GDM1 (cell line): ENCODE measurements around the gene AIMP1.
"Not testable (repeated sequence)": the region's sequence is repeated elsewhere in the genome, so short reads cannot be mapped to it uniquely, and the experiment has no call there.

Experiments
- DNase-seq: peaks from one replicate; lab custom pipeline; 2025; lab: John Stamatoyannopoulos, UW

The AIMP1 gene

DNA sequence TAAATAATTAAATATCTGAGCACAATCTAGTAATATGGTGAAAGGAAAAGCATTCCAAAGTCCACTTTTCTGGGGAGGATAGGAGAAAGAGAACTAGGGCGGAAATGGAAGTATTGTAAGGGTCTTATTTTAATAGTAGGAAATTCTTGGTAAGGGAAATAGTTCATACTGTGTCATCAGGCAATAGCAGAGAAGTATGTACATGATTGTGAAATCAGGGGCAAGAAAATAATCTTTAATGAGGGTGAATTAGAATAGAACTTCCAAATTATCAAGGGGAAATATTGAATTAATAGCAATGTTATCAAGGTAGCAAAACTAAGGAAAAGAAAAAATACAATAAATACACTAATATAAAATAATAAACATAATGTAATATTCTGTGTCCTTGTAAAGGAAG lies 37.4 kb downstream of the AIMP1 start:
- no peak for DNase-seq

GRCh38 chr4:106355193-106355592 lies 38.8 kb downstream of the AIMP1 start:
- DNase-seq = no peak

GRCh38 chr4:106358899-106359298 lies 42.5 kb downstream of the AIMP1 start:
- no peak for DNase-seq

- no peak for DNase-seq
Measured at GRCh38 chr4:106362086-106362825, 45.9 kb downstream of the AIMP1 start.

DNA sequence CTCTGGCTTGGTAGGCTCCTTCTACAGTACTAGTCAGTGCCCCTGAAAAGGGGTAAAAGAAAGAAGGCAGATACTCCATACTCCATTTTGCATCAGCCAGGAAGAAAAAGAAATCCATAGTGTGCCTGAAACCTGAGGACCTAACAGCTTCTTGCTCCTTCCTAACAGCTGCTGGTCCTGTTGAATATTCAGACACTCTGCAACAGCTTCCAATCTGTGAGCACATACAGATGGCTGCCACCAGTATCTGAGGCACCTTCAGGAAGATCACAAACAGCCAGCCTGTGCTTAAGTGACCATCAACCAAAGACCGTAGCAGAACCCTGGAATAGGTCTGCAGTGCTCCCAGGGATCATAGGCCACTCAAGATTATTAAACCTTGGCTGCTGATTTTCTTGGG lies 47.9 kb downstream of the AIMP1 start:
- no peak for DNase-seq

DNA sequence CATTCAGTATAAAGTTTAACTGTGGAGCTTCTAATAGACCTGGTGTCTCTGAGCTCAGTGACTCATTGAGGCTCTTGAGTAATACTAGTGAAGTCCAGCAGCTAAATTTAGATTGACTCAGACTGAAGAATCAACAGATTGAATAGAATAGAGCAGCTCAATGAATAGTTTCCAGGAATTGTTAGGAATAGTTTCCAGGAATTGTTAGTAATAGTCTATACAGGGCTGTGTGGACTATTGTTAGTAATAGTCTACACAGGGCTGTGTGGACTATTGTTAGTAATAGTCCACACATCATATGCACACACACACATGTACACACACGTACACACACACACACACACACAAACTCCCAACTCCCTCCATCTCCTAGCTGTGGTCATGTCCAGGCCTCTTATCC lies 49.3 kb downstream of the AIMP1 start:
- no peak for DNase-seq

GRCh38 chr4:106366026-106366425 lies 49.7 kb downstream of the AIMP1 start:
- no peak for DNase-seq

DNA sequence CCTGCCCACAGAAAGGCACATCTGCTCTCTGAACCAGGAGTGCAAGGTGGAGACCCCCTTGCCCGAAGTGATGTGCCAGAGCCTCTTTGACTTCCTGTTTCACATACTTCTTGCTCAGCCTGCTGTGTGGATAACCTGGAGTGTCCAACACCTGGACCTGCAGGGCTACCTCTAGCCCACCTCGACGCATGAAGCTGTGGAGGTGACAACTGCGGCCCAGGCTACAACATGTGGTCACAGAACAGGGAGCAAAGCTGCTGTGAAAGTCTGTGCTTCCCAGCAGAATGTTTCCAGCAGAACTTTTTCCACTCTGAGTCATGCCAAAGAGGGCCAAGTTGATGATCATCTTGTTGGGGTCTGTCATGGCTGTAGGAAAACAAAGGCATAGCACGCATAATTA lies 50.7 kb downstream of the AIMP1 start:
- DNase-seq = no peak

DNA sequence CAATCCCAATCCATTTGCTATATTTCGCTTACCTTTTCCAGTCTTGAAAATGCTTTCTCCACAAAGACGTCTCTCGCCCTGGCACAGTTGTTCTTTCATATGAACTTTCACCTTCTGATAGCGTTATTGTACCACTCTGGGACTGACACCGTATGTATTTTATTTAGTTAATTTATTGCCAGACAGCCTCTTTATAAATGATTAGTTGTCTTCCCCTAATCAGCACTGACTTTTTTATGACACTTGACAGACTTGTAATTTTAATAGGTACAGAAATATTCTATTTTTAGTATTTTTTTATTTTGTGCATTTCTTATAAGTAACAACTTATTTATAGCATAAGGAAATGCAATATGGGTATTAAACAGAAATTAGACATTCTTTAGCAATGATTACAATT lies 52.3 kb downstream of the AIMP1 start, which contains the start of gene GIMD1:
Gene GIMD1, minus strand, starts transcription at position 101 of the 400 bp plus-strand sequence. CDS start 1,343 bp downstream, outside the sequence.
- DNase-seq = no peak

GRCh38 chr4:106369456-106370060 lies 53.2 kb downstream of the AIMP1 start:
- peak; percentile 41 for DNase-seq

GRCh38 chr4:106370214-106370613 lies 53.9 kb downstream of the AIMP1 start:
- no peak for DNase-seq

DNA sequence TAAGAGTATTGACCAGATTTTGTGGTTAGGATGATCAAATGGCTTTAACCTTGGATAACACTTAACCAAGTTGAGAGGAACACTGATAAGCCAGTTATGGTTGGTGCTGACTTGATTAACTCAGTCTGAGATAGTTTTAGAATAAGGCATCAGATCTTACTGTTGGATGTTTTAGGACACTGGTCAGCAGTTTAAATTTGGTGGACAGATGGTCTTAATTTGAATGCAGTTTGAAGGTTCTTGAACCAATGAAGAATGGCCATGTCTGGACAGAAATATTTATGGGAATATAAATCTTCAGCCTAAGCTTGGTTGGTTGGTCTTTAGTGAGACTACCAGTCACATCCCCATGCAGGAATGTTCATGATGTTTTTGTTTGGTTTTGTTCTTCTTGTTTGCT lies 54.8 kb downstream of the AIMP1 start:
- DNase-seq = no peak

- no peak for DNase-seq
Measured at GRCh38 chr4:106373026-106373425, 56.7 kb downstream of the AIMP1 start.

DNA sequence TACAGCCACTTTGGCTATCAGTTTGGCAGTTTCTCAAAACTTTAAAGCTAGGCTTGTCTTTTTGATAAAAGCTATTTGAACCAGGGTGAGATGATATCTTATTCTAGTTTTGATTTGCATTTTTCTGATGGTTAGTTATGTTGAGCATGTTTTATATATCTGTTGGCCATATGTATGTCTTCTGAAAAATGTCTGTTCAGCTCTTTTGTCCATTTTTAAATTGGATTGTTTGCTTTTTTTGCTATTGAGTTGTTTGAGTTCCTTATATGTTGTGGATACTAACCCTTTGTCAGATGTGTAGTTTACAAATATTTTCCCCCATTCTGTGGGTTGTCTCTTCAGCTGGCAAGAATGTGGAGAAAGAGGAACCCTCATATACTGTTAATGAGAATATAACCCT lies 63.8 kb downstream of the AIMP1 start:
- no peak for DNase-seq

DNA sequence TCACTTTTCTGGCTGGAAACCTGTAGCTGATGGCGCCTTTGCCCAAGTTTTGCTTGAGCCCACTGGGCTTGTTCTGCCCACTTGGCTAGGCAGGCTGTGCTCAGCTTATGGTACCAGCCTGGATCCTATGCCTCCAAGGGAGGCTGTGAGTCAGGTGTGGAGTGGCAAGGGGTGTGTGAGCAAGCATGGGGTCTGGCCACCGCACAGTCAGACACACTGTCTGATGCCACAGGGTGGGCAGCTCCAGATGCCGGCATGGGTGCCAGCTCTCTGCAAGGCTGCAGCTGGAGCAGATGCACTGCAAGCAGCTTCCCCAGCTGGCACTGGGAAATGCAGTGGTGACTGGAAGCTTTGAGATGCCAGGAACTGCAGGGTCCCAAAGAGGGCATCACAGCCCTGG lies 68.5 kb downstream of the AIMP1 start:
- DNase-seq = no peak

DNA sequence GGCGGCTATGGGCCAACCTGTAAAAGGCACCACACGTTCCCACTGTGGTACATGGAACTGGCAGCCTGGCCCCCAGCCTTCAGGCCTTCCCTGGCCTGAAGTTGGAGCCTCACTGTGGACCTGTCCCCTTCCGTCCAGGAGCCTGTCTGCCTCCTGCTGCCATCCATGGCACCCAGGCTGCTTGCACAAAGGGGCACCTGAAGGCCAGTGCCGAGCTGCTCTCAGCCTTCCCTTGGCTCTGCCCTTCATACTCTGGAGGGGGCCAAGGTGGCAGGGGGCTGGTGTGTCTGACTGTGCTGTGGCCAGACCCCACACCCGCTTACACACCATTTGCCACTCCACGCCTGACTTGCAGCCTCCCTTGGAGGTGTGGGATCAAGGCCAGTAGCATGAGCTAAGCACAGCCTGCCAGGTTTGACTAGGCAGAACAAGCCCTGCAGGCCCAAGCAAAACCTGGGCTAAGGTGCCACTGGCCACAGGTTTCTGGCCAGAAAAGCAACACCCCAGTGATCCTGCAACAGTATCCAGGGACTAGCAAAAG lies 69.6 kb downstream of the AIMP1 start:
- no peak for DNase-seq

- no peak for DNase-seq
Measured at GRCh38 chr4:106395582-106395981, 79.2 kb downstream of the AIMP1 start.

DNA sequence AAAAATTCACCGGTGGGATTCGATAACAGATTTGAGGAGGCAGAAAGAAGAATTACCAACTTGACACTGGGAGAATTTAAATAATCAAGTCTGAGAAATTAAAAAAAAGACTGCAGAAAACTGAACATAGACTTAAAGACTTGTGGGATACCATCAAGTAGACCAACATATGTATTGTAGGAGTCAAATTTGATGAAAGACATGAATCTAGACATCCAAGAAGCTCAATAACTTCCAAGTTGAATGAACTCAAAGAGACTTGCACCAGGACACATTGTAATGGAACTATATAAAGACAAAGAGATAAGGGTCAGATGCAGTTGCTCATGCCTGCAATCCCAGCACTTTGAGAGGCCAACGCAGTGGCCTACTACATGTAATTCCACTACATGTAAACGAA lies 82.5 kb downstream of the AIMP1 start:
- not testable (repeated sequence) for DNase-seq
